Psoas muscle (tissue), 8 donors: Measurements from ENCODE around the gene PARD6B. TPM values are rescaled to one million over a fixed set of nuclear protein-coding genes. Genes with fewer than 3 reads are reported as not detected.
A peak's percentile ranks its signal among the peaks of the same experiment; 100 is the strongest.

Source experiments
- ATAC-seq, 4 donors: fragments of 200-7000 bp; cut with Tn5 transposase; one replicate each; pipeline ENCODE4 v1.9.1; 2020; ENCODE audit warnings: moderate library complexity in 3 of 4, mild to moderate bottlenecking in 2 of 4
- DNase-seq, 2 donors: peaks; one replicate each; pipeline ENCODE4 v3.0.0-alpha.2; 2020
- H3K27ac ChIP-seq: fragments of 200-600 bp; one replicate; pipeline ENCODE4 v1.8.0; 2022
- H3K27me3 ChIP-seq, 3 donors: fragments of 200-600 bp in 1 of 3; one replicate each; pipeline versions ENCODE4 v1.6.1 to v1.8.0; 2013 to 2022; ENCODE audit warnings: low read length in 2 of 3, mild to moderate bottlenecking in 2 of 3, moderate library complexity in 1 of 3; ENCODE audit not compliant: insufficient read depth in 3 of 3
- H3K36me3 ChIP-seq, 2 donors: fragments of 200-600 bp in 1 of 2; one replicate each; pipeline versions ENCODE4 v1.6.1 to v1.8.0; 2013 to 2022; ENCODE audit warnings: low read depth in 1 of 2, mild to moderate bottlenecking in 1 of 2, moderate library complexity in 1 of 2; ENCODE audit not compliant: insufficient read depth in 1 of 2
- H3K4me1 ChIP-seq: fragments of 200-600 bp; one replicate; pipeline ENCODE4 v1.8.0; 2022
- H3K4me3 ChIP-seq: fragments of 200-600 bp; one replicate; pipeline ENCODE4 v1.8.0; 2022; ENCODE audit warnings: mild to moderate bottlenecking
- H3K9me3 ChIP-seq: fragments of 200-600 bp; one replicate; pipeline ENCODE4 v1.8.0; 2022
- CTCF ChIP-seq: fragments of 200-600 bp; IDR thresholded peaks from one replicate; pipeline ENCODE4 v1.8.0; 2022; ENCODE audit warnings: antibody characterized with exemption
- WGBS, 3 donors: extraction: QIAGEN DNeasy Blood & Tissue Kit; methylation state at CpG; one replicate each; pipeline versions ENCODE4 v1.1.6 to v1.1.7; 2013; 5-methylcytosine and 5-hydroxymethylcytosine counted together
- intact Hi-C, 2 donors: fragments of 100-400 bp; cut with DNase I; formaldehyde crosslinking; loops; one replicate each; pipeline versions ENCODE4 v1.11.0 to v1.14.2; 2022
- polyA plus RNA-seq, 3 donors: library from polyadenylated mRNA; stranded (reverse); fragments of 200-250 nt; gene quantifications; one replicate each; pipeline ENCODE4 v1.2.3, GENCODE V29; 2013
- total RNA-seq, 4 donors: library from RNA; stranded (reverse); fragmentation: NEBNext Ultra II Directional in 2 of 4; extraction: Animal tissue kit (Norgen Biotek cat#: 25700) in 2 of 4; gene quantifications; one replicate each; pipeline versions ENCODE4 v1.2.1 to v1.2.4, GENCODE V29; 2021 to 2023
- donor health status: healthy with polysubstance abuse.
- donor health status: DM: no; HTN: no; CAD: no; lungs with moderate emphysema.
- donor health status: Bipolar disorder and iron deficiency.
- donor health status: healthy.
- donor health status: DM: yes; HTN: yes; CAD: no.
- donor health status: DM: no; HTN: no; CAD: no.
- donor health status: DM: no; HTN: no; CAD: no.
- donor health status: DM: yes; HTN: yes; CAD: no.

Gene PARD6B
- total and polyA plus RNA-seq, 7 donors, result 0.27 to 5.0 (median 0.97) TPM

- no peak overlapping the region for H3K4me3 ChIP-seq
- TF ChIP-seq CTCF, result no peak
- no peak for ATAC-seq
- no peak overlapping the region for H3K27ac ChIP-seq
- H3K9me3 ChIP-seq, result no peaks in the 10 kb centered on the region
- peaks cover 17% of the 10 kb centered on the region for H3K4me1 ChIP-seq
- intact Hi-C loops, result loop anchor here in 1 of 2 donors (5.0 kb wide), 1 partner anchor 38 kb away; no protein-coding TSS in a partner anchor
- no peak for DNase-seq
- 82 to 93% (median 88%) methylated on average over 5 of the region's 5 CpGs for WGBS, 3 donors
- no peaks in the 10 kb centered on the region for H3K27me3 ChIP-seq
- no peaks in the 10 kb centered on the region for H3K36me3 ChIP-seq
These were observed 11.4 kb upstream of the PARD6B start for GRCh38 chr20:50720026-50720425.

- peaks cover 22% of the 10 kb centered on the region for H3K4me1 ChIP-seq
- H3K27ac ChIP-seq, result no peak overlapping the region
These were observed 10.8 kb upstream of the PARD6B start for GRCh38 chr20:50720582-50720981.

GRCh38 chr20:50721881-50722281 lies 9.5 kb upstream of the PARD6B start:
- peak; percentile 65 to 91 for DNase-seq
- Histone ChIP-seq H3K27me3 (no peaks in the 10 kb centered on the region), H3K4me1 (peaks cover 24% of the 10 kb centered on the region), H3K36me3 (no peaks in the 10 kb centered on the region), H3K9me3 (no peaks in the 10 kb centered on the region), H3K27ac (peak overlapping the region; percentile 43), H3K4me3 (no peak overlapping the region)
- intact Hi-C loops, result loop anchor here in 1 of 2 donors (5.0 kb wide), 1 partner anchor 40 kb away; no protein-coding TSS in a partner anchor
- 21 to 48% (median 24%) methylated on average over 9 of the region's 9 CpGs for WGBS, 3 donors
- ATAC-seq, result peak; percentile 58 to 90 (median 89)
- TF ChIP-seq CTCF, result no peak

More at GRCh38 chr20:50720582-50720981, 10.8 kb upstream of the PARD6B start:
- no peaks in the 10 kb centered on the region for H3K27me3 ChIP-seq
- ATAC-seq (no peak), DNase-seq (no peak)
- H3K36me3 ChIP-seq, result no peaks in the 10 kb centered on the region
- H3K4me3 ChIP-seq, result no peak overlapping the region
- intact Hi-C loops, result loop anchor here in 1 of 2 donors (5.0 kb wide), 1 partner anchor 38 kb away; no protein-coding TSS in a partner anchor
- no peak for TF ChIP-seq CTCF
- H3K9me3 ChIP-seq, result no peaks in the 10 kb centered on the region

- intact Hi-C loops, result loop anchor here in 1 of 2 donors (5.0 kb wide), 1 partner anchor 40 kb away; no protein-coding TSS in a partner anchor
- no peaks in the 10 kb centered on the region for H3K27me3 ChIP-seq
- DNase-seq, result no peak
- peak overlapping the region; percentile 43 for H3K27ac ChIP-seq
- no peak for TF ChIP-seq CTCF
- 90 to 92% (median 91%) methylated on average over 10 of the region's 10 CpGs for WGBS, 3 donors
- H3K4me1 ChIP-seq, result peaks cover 23% of the 10 kb centered on the region
- no peaks in the 10 kb centered on the region for H3K9me3 ChIP-seq
- no peaks in the 10 kb centered on the region for H3K36me3 ChIP-seq
- ATAC-seq, result no peak
- no peak overlapping the region for H3K4me3 ChIP-seq
These were observed 8.8 kb upstream of the PARD6B start for GRCh38 chr20:50722424-50723155.
